Lung (tissue), 12 donors: Measurements from ENCODE around the gene BNIP5. TPM values are rescaled to one million over a fixed set of nuclear protein-coding genes. Genes with fewer than 3 reads are reported as not detected.

Source experiments
- ATAC-seq: fragments of 200-7000 bp; cut with Tn5 transposase; one replicate; pipeline ENCODE4 v1.9.1; 2020; ENCODE audit warnings: moderate number of reproducible peaks; ENCODE audit not compliant: insufficient read depth, low FRiP score
- DNase-seq, 3 donors: peaks; one replicate each; pipeline ENCODE4 v3.0.0-alpha.2; 2013 to 2017
- H3K27ac ChIP-seq, 2 donors: one replicate each; pipeline ENCODE4 v1.5.1; 2013; ENCODE audit warnings: mild to moderate bottlenecking in 2 of 2, moderate library complexity in 2 of 2, control low read depth in 1 of 2, inconsistent platforms in 1 of 2, low read depth in 1 of 2, low read length in 1 of 2
- H3K27me3 ChIP-seq, 3 donors: one replicate each; pipeline ENCODE4 v1.5.1; 2013; ENCODE audit warnings: low read length in 2 of 3; ENCODE audit not compliant: control insufficient read depth in 3 of 3, insufficient read depth in 3 of 3
- H3K36me3 ChIP-seq, 4 donors: one replicate each; pipeline ENCODE4 v1.5.1; 2013; ENCODE audit warnings: low read length in 4 of 4, mild to moderate bottlenecking in 1 of 4, moderate library complexity in 1 of 4; ENCODE audit not compliant: control insufficient read depth in 4 of 4, insufficient read depth in 4 of 4
- H3K4me1 ChIP-seq, 5 donors: one replicate each; pipeline ENCODE4 v1.5.1; 2013; ENCODE audit warnings: low read length in 5 of 5, mild to moderate bottlenecking in 2 of 5, moderate library complexity in 1 of 5; ENCODE audit not compliant: control insufficient read depth in 5 of 5, insufficient read depth in 5 of 5
- H3K4me3 ChIP-seq: one replicate; pipeline ENCODE4 v1.5.1; 2013; ENCODE audit warnings: mild to moderate bottlenecking, control low read depth, moderate library complexity
- H3K9ac ChIP-seq, 2 donors: one replicate each; pipeline ENCODE4 v1.5.1; 2013; ENCODE audit warnings: low read length in 2 of 2, control low read depth in 1 of 2; ENCODE audit not compliant: insufficient read depth in 1 of 2
- H3K9me3 ChIP-seq, 4 donors: one replicate each; pipeline ENCODE4 v1.5.1; 2013; ENCODE audit warnings: low read length in 3 of 4, mild to moderate bottlenecking in 1 of 4, moderate library complexity in 1 of 4; ENCODE audit not compliant: control insufficient read depth in 4 of 4, insufficient read depth in 3 of 4
- CTCF ChIP-seq: IDR thresholded peaks from 2 replicates; pipeline ENCODE4 v1.5.1; 2012; ENCODE audit warnings: mild to moderate bottlenecking; ENCODE audit errors: control extremely low read depth, extremely low read depth
- WGBS, 2 donors: extraction: QIAGEN DNeasy Blood & Tissue Kit; methylation state at CpG; one replicate each; pipeline ENCODE4 v1.1.7; 2013; 5-methylcytosine and 5-hydroxymethylcytosine counted together
- polyA plus RNA-seq, 2 donors: library from polyadenylated mRNA; stranded (reverse); fragments of 200-250 nt; gene quantifications; one replicate each; pipeline ENCODE4 v1.2.1, GENCODE V29; 2013
- total RNA-seq, 2 donors: library from RNA; depleted of rRNA in 1 of 2; stranded (reverse); fragments of >200 nt in 1 of 2; gene quantifications; one replicate each; pipeline ENCODE4 v1.2.1, GENCODE V29; 2014 to 2021
- donor health status: control.
- donor health status: control.
- donor health status: Bipolar disorder and iron deficiency.
- donor health status: healthy.
- donor health status: DM: yes; HTN: yes; CAD: no.

BNIP5 gene
- total and polyA plus RNA-seq, 4 donors: 0.02 to 0.09 (median 0.06) TPM; not detected in 1

GRCh38 chr6:36320475-36320874 lies 16.2 kb downstream of the BNIP5 start:
- peaks cover 0 to 7% (median 0%) of the 10 kb centered on the region in 5 donors for H3K4me1 ChIP-seq
- DNase-seq (no peak), ATAC-seq (no peak)
- H3K9ac ChIP-seq: no peak overlapping the region
- WGBS, 2 donors: 80 to 85% methylated on average over 11 of the region's 11 CpGs
- H3K4me3 ChIP-seq: no peak overlapping the region
- H3K36me3 ChIP-seq: no peaks in the 10 kb centered on the region
- no peak for TF ChIP-seq CTCF
- H3K27ac ChIP-seq: no peak overlapping the region
- H3K27me3 ChIP-seq: no peaks in the 10 kb centered on the region
- no peaks in the 10 kb centered on the region for H3K9me3 ChIP-seq

GRCh38 chr6:36319821-36320220 lies 16.9 kb downstream of the BNIP5 start:
- Histone ChIP-seq H3K4me1 (peaks cover 0 to under 1% (median 0%) of the 10 kb centered on the region in 5 donors), H3K9ac (no peak overlapping the region), H3K27ac (no peak overlapping the region), H3K9me3 (no peaks in the 10 kb centered on the region), H3K4me3 (no peak overlapping the region), H3K27me3 (no peaks in the 10 kb centered on the region), H3K36me3 (no peaks in the 10 kb centered on the region)
- no peak for TF ChIP-seq CTCF
- WGBS, 2 donors: 89 to 91% methylated on average over 2 of the region's 2 CpGs
- DNase-seq (no peak), ATAC-seq (no peak)

- ATAC-seq: no peak
- Histone ChIP-seq H3K9ac (no peak overlapping the region), H3K4me3 (no peak overlapping the region), H3K4me1 (no peaks in the 10 kb centered on the region), H3K36me3 (no peaks in the 10 kb centered on the region), H3K27ac (no peak overlapping the region), H3K9me3 (no peaks in the 10 kb centered on the region), H3K27me3 (no peaks in the 10 kb centered on the region)
- no peak for TF ChIP-seq CTCF
- WGBS, 2 donors: 83 to 90% methylated on average over 9 of the region's 9 CpGs
- no peak for DNase-seq
These were observed 17.3 kb downstream of the BNIP5 start for GRCh38 chr6:36319436-36319762.

- Histone ChIP-seq H3K9ac (no peak overlapping the region), H3K36me3 (no peaks in the 10 kb centered on the region), H3K4me3 (no peak overlapping the region), H3K27ac (no peak overlapping the region), H3K9me3 (no peaks in the 10 kb centered on the region), H3K27me3 (no peaks in the 10 kb centered on the region), H3K4me1 (no peaks in the 10 kb centered on the region)
- WGBS, 2 donors: 85 to 90% methylated on average over 6 of the region's 6 CpGs
- DNase-seq (no peak), ATAC-seq (no peak)
- no peak for TF ChIP-seq CTCF
These were observed 17.8 kb downstream of the BNIP5 start for GRCh38 chr6:36318690-36319435.
